Measurements from ENCODE around the gene SSH2.

DNA sequence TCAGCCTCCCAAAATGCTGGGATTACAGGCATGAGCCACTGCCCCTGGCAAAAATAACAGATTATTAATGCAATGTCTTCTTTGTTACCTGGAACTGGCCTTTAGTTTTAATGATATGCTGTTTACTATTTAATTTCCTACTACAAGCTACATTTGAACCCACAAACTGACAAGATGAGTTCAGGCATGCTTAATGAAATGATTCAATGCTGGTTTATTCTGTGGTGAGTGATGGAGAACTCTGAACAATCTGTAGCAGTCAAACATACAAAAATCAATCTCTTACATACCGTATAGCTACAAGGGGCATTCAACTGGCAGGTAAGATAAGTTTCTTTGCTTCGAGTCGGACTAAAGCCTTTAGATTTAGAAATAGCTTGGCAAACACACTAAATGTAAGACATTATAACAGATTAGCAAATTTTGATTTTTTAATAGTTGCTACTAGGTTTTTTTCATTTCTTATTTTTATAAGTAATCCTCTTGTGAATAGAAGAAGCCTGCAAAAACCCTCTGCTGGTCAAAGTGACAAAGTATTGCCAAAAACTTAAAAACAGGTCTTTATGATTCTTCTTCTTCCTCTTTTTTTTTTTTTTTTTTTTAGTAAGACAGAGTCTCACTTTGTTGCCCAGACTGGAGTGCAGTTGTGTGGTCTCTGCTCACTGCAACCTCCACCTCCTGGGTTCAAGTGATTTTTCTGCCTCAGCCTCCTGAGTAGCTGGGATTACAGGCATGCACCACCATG is 138.5 kb downstream of the SSH2 start:
- TF ChIP-seq, protein P1, sequence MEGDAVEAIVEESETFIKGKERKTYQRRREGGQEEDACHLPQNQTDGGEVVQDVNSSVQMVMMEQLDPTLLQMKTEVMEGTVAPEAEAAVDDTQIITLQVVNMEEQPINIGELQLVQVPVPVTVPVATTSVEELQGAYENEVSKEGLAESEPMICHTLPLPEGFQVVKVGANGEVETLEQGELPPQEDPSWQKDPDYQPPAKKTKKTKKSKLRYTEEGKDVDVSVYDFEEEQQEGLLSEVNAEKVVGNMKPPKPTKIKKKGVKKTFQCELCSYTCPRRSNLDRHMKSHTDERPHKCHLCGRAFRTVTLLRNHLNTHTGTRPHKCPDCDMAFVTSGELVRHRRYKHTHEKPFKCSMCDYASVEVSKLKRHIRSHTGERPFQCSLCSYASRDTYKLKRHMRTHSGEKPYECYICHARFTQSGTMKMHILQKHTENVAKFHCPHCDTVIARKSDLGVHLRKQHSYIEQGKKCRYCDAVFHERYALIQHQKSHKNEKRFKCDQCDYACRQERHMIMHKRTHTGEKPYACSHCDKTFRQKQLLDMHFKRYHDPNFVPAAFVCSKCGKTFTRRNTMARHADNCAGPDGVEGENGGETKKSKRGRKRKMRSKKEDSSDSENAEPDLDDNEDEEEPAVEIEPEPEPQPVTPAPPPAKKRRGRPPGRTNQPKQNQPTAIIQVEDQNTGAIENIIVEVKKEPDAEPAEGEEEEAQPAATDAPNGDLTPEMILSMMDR (IDR thresholded peaks at IDR 0.05): no peak
- TF ChIP-seq POLR2A (IDR thresholded peaks at IDR 0.05): no peak
